Cardiac fibroblast (primary cell): ENCODE results near the gene CBFA2T3.

ENCODE experiments used
- DNase-seq, 2 donors: peaks; one replicate each; pipeline versions ENCODE4 v3.0.0 to v3.0.0-alpha.2; 2010; ENCODE audit warnings: low read depth in 2 of 2
- H3K4me3 ChIP-seq, 2 donors: replicated peaks in 1 of 2; 1 replicate in 1 of 2; 2 replicates in 1 of 2; pipeline ENCODE4 v1.5.1; 2011; ENCODE audit warnings: low read depth in 2 of 2, low read length in 2 of 2, mild to moderate bottlenecking in 2 of 2, moderate library complexity in 1 of 2
- CTCF ChIP-seq: IDR thresholded peaks from one replicate; pipeline ENCODE4 v1.5.1; 2011; ENCODE audit warnings: low read depth, mild to moderate bottlenecking, low read length, inconsistent platforms

CBFA2T3 gene

GRCh38 chr16:88914750-88915368 lies 62.1 kb downstream of the CBFA2T3 start:
- TF ChIP-seq CTCF: no peak
- H3K4me3 ChIP-seq: no peak overlapping the region
- DNase-seq: peak; percentile 46 to 50

GRCh38 chr16:88913870-88914269 lies 63.1 kb downstream of the CBFA2T3 start:
- no peak overlapping the region for H3K4me3 ChIP-seq
- no peak for TF ChIP-seq CTCF
- no peak for DNase-seq

- DNase-seq: no peak
- no peak for TF ChIP-seq CTCF
- no peak overlapping the region for H3K4me3 ChIP-seq
Observed at GRCh38 chr16:88913001-88913612, 63.9 kb downstream of the CBFA2T3 start.

- TF ChIP-seq CTCF: no peak
- no peak for DNase-seq
- no peak overlapping the region for H3K4me3 ChIP-seq
Observed at GRCh38 chr16:88912556-88912955, 64.5 kb downstream of the CBFA2T3 start.

- no peak overlapping the region for H3K4me3 ChIP-seq
- no peak for TF ChIP-seq CTCF
- DNase-seq: no peak
Observed at GRCh38 chr16:88911946-88912310, 65.1 kb downstream of the CBFA2T3 start.

GRCh38 chr16:88911136-88911945 lies 65.7 kb downstream of the CBFA2T3 start:
- no peak overlapping the region for H3K4me3 ChIP-seq
- DNase-seq: no peak
- no peak for TF ChIP-seq CTCF
